Muscle layer of colon (tissue), 2 donors: ENCODE results near the gene TMEM9.
A peak's percentile ranks its signal among the peaks of the same experiment; 100 is the strongest.

Experiments
- H3K27ac ChIP-seq: one replicate; pipeline ENCODE4 v1.7.0; 2013; ENCODE audit warnings: low read depth, mild to moderate bottlenecking, low read length, moderate library complexity
- H3K27me3 ChIP-seq, 2 donors: one replicate each; pipeline ENCODE4 v1.7.0; 2013; ENCODE audit warnings: low read length in 2 of 2, mild to moderate bottlenecking in 2 of 2; ENCODE audit not compliant: insufficient read depth in 2 of 2, control insufficient read depth in 1 of 2
- H3K36me3 ChIP-seq: one replicate; pipeline ENCODE4 v1.7.0; 2013; ENCODE audit warnings: mild to moderate bottlenecking, low read length; ENCODE audit not compliant: insufficient read depth
- H3K4me1 ChIP-seq: one replicate; pipeline ENCODE4 v1.7.0; 2013; ENCODE audit warnings: mild to moderate bottlenecking, low read length; ENCODE audit not compliant: insufficient read depth
- H3K4me3 ChIP-seq, 2 donors: one replicate each; pipeline ENCODE4 v1.7.0; 2013; ENCODE audit warnings: low read length in 2 of 2, low read depth in 1 of 2, mild to moderate bottlenecking in 1 of 2, moderate library complexity in 1 of 2
- H3K9ac ChIP-seq: one replicate; pipeline ENCODE4 v1.7.0; 2013; ENCODE audit warnings: low read length
- H3K9me3 ChIP-seq: one replicate; pipeline ENCODE4 v1.7.0; 2013; ENCODE audit warnings: mild to moderate bottlenecking, low read length
- donor health status: abdominal sarcoma.
- donor health status: Adenocarcinoma of cecum.

Gene TMEM9

GRCh38 chr1:201154389-201155165, at the start of gene TMEM9:
Gene TMEM9 (minus strand): TSS chr1:201154474. CDS start chr1:201153923, 551 bp downstream.
- H3K4me3 ChIP-seq = peak within 1 kb of the TSS; percentile 79 to 88
- peaks cover 27% of the 10 kb centered on the region for H3K36me3 ChIP-seq
- peaks cover 16% of the 10 kb centered on the region for H3K4me1 ChIP-seq
- H3K27me3 ChIP-seq = no peaks in the 10 kb centered on the region
- peak within 1 kb of the TSS; percentile 62 for H3K9ac ChIP-seq
- peak within 1 kb of the TSS; percentile 2 for H3K27ac ChIP-seq
- H3K9me3 ChIP-seq = no peaks in the 10 kb centered on the region

GRCh38 chr1:201198598-201198997, 44.3 kb upstream of the TMEM9 start:
- no peaks in the 10 kb centered on the region for H3K27me3 ChIP-seq
- no peaks in the 10 kb centered on the region for H3K9me3 ChIP-seq
- no peaks in the 10 kb centered on the region for H3K4me1 ChIP-seq
- no peaks in the 10 kb centered on the region for H3K36me3 ChIP-seq
- no peak overlapping the region for H3K4me3 ChIP-seq
- H3K9ac ChIP-seq = no peak overlapping the region
- H3K27ac ChIP-seq = no peak overlapping the region

GRCh38 chr1:201194046-201194445, 39.8 kb upstream of the TMEM9 start:
- no peak overlapping the region for H3K4me3 ChIP-seq

GRCh38 chr1:201192261-201192788, 38.1 kb upstream of the TMEM9 start:
- H3K27me3 ChIP-seq = no peaks in the 10 kb centered on the region
- no peak overlapping the region for H3K4me3 ChIP-seq
- no peak overlapping the region for H3K27ac ChIP-seq
- H3K4me1 ChIP-seq = no peaks in the 10 kb centered on the region
- H3K9me3 ChIP-seq = no peaks in the 10 kb centered on the region
- H3K36me3 ChIP-seq = no peaks in the 10 kb centered on the region
- H3K9ac ChIP-seq = no peak overlapping the region

More at GRCh38 chr1:201194046-201194445, 39.8 kb upstream of the TMEM9 start:
- Histone ChIP-seq H3K36me3 (no peaks in the 10 kb centered on the region), H3K27me3 (no peaks in the 10 kb centered on the region), H3K9ac (no peak overlapping the region), H3K4me1 (no peaks in the 10 kb centered on the region), H3K27ac (no peak overlapping the region), H3K9me3 (no peaks in the 10 kb centered on the region)

GRCh38 chr1:201191653-201192260, 37.5 kb upstream of the TMEM9 start:
- Histone ChIP-seq H3K36me3 (no peaks in the 10 kb centered on the region), H3K9ac (no peak overlapping the region), H3K9me3 (no peaks in the 10 kb centered on the region), H3K4me1 (no peaks in the 10 kb centered on the region), H3K27ac (no peak overlapping the region), H3K27me3 (no peaks in the 10 kb centered on the region), H3K4me3 (no peak overlapping the region)

- Histone ChIP-seq H3K27ac (no peak within 1 kb of the TSS), H3K4me1 (no peaks in the 10 kb centered on the region), H3K9ac (no peak within 1 kb of the TSS), H3K4me3 (no peak within 1 kb of the TSS), H3K27me3 (no peaks in the 10 kb centered on the region), H3K9me3 (no peaks in the 10 kb centered on the region), H3K36me3 (no peaks in the 10 kb centered on the region)
Measured at GRCh38 chr1:201190624-201191051, 36.4 kb upstream of the TMEM9 start, which contains the start of gene IGFN1. Gene IGFN1 (plus strand): TSS chr1:201190824. CDS start chr1:201193294, 2,470 bp downstream.

- Histone ChIP-seq H3K4me1 (no peaks in the 10 kb centered on the region), H3K9me3 (no peaks in the 10 kb centered on the region), H3K27me3 (no peaks in the 10 kb centered on the region), H3K36me3 (no peaks in the 10 kb centered on the region), H3K27ac (no peak overlapping the region), H3K9ac (no peak overlapping the region), H3K4me3 (no peak overlapping the region)
Measured at GRCh38 chr1:201190005-201190404, 35.7 kb upstream of the TMEM9 start.

- Histone ChIP-seq H3K27me3 (no peaks in the 10 kb centered on the region), H3K4me3 (no peak overlapping the region), H3K4me1 (no peaks in the 10 kb centered on the region), H3K9ac (no peak overlapping the region), H3K9me3 (no peaks in the 10 kb centered on the region), H3K36me3 (no peaks in the 10 kb centered on the region), H3K27ac (no peak overlapping the region)
Measured at GRCh38 chr1:201189085-201189484, 34.8 kb upstream of the TMEM9 start.

DNA sequence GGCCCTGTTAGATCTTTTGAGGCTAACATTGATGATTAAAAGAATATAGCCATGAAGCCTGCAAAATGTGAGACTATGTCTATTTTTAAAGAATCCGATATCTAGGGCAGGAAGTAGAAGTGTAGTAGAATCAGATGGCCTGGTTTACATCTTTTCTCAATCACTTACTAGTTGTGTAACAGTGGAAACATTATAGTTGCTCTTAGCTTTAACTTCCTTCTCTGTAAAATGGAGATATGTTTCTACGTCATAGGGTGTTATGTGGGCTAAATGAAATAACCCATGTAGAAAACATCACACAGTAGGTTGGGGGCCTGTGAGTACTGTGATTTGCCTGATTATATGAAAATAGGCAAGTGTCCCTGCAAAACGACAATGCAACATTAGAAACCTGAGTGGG, 31.9 kb upstream of the TMEM9 start:
- H3K9ac ChIP-seq = no peak overlapping the region
- no peak overlapping the region for H3K27ac ChIP-seq

DNA sequence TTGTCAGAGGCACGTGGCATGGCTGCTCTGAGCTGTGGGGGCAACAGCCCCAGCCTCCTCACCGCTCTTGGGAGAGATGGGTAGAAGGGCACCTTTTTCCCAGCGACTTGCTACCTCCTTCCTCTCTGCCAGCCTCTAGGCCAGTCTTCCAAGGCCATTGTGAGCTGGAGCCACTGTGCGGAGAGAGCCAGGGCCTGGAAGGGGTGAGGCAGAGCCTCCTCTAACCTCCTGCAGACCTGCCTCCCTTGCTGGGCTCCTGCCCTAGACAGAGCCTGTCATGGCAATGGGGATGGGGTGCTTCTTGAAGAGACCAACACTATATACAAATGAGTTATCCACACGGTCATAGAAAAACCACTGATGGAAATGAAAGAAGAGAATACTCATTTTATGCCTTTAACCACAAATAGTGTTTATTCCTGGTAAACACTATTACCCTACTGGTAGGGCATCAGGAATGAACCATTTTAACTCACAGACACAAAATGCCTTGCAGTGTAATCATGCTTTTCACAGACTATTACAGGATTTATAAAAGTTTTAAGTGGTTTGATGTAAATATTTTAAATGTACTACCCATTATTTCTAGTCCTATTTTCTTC, 31.4 kb upstream of the TMEM9 start:
- no peak overlapping the region for H3K4me3 ChIP-seq
- no peaks in the 10 kb centered on the region for H3K4me1 ChIP-seq
- H3K9ac ChIP-seq = no peak overlapping the region
- no peak overlapping the region for H3K27ac ChIP-seq
- H3K9me3 ChIP-seq = no peaks in the 10 kb centered on the region
- H3K27me3 ChIP-seq = no peaks in the 10 kb centered on the region
- no peaks in the 10 kb centered on the region for H3K36me3 ChIP-seq

More for the DNA sequence above, 31.9 kb upstream of the TMEM9 start:
- Histone ChIP-seq H3K27me3 (no peaks in the 10 kb centered on the region), H3K4me1 (no peaks in the 10 kb centered on the region), H3K36me3 (no peaks in the 10 kb centered on the region), H3K9me3 (no peaks in the 10 kb centered on the region), H3K4me3 (no peak overlapping the region)

GRCh38 chr1:201185123-201185453, 30.8 kb upstream of the TMEM9 start:
- Histone ChIP-seq H3K9ac (no peak overlapping the region), H3K27ac (no peak overlapping the region), H3K4me1 (no peaks in the 10 kb centered on the region), H3K4me3 (no peak overlapping the region), H3K9me3 (no peaks in the 10 kb centered on the region), H3K36me3 (no peaks in the 10 kb centered on the region), H3K27me3 (no peaks in the 10 kb centered on the region)
